Measurements from ENCODE around the gene CCDC116. TPM values are rescaled to one million over a fixed set of nuclear protein-coding genes. Genes with fewer than 3 reads are reported as not detected.

Gene CCDC116
- total and polyA plus RNA-seq, 2 donors: 0.37 to 0.53 TPM

- Histone ChIP-seq H3K27ac (ENCODE audit: low read depth) (no peak overlapping the region), H3K4me3 (ENCODE audit: low read depth, low read length) (no peak overlapping the region), H3K4me1 (ENCODE audit: insufficient read depth) (no peaks in the 10 kb centered on the region), H3K36me3 (ENCODE audit: insufficient read depth) (no peaks in the 10 kb centered on the region)
- DNase-seq (ENCODE audit: extremely low spot score): no peak
- WGBS: 95% methylated on average over 21 of the region's 21 CpGs
These were observed 48.4 kb downstream of the CCDC116 start for GRCh38 chr22:21680830-21681565.

- no peak overlapping the region for H3K4me3 ChIP-seq (ENCODE audit: low read depth, low read length)
- 85% methylated on average over 24 of the region's 24 CpGs for WGBS
- no peaks in the 10 kb centered on the region for H3K4me1 ChIP-seq (ENCODE audit: insufficient read depth)
- H3K27ac ChIP-seq (ENCODE audit: low read depth): no peak overlapping the region
- no peak for DNase-seq (ENCODE audit: extremely low spot score)
- H3K36me3 ChIP-seq (ENCODE audit: insufficient read depth): no peaks in the 10 kb centered on the region
These were observed 49.2 kb downstream of the CCDC116 start for GRCh38 chr22:21681566-21682370.

DNA sequence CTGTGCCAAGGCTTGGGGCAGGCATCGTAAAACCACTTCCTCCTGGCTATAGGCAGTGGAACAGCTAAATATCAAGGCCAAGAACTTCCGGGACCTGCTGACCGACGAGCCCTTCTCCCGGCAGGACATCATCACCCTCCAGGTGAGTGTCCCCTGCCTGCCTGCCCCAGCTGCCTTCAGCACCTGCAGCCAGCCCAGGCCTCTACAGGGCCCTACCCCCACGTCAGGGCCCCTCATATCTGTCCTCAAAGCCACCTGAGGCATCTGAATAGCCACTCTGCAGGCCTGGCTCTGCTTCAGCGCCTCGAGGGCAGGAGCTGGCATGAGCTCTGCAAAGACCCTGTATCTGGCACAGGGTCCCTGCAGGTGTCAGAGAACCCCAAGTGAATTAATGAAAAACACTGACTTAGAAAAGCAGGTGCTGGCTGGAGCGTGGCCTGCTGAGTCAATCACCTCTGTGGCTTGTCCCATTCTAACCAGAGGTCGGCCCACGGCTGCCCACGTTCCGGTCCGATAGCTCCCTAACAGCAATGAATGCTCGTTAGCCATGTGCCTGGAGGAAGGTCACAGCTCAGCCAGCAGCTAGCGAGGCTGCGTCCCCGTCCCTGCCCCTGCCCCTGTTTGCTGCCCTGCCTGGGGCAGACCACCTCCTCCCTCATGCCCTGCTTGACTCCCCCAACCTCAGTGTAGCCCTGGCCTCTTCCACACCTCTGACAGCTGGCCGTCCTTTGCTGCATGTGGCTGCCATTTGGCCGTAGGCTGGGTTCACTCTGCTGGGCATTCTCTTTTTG is 50.0 kb downstream of the CCDC116 start:
- no peaks in the 10 kb centered on the region for H3K4me1 ChIP-seq (ENCODE audit: insufficient read depth)
- H3K27ac ChIP-seq (ENCODE audit: low read depth): no peak overlapping the region
- 92% methylated on average over 20 of the region's 20 CpGs for WGBS
- DNase-seq (ENCODE audit: extremely low spot score): no peak
- H3K4me3 ChIP-seq (ENCODE audit: low read depth, low read length): no peak overlapping the region
- no peaks in the 10 kb centered on the region for H3K36me3 ChIP-seq (ENCODE audit: insufficient read depth)

DNA sequence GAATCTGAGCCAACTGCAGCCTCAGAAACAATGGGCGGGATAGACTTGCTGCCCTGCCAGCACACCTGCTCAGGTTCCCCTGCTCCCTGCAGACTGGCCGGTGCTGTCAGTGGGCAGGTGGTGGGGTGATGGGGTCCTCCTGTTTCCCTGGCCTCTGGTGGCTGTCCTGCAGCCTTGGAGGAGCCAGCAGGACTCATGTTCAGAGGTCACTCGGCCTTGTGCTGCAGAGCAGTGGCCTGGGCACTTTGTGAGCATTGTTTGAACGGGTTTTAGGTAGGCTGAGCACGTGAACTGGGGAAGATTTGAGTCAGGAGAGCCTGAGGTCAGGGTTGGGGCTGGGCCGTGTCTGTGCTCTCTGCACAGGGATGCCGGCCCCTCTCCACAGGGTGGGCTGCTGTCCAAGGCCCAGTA is 50.8 kb downstream of the CCDC116 start:
- no peak overlapping the region for H3K27ac ChIP-seq (ENCODE audit: low read depth)
- H3K36me3 ChIP-seq (ENCODE audit: insufficient read depth): no peaks in the 10 kb centered on the region
- 87% methylated on average over 7 of the region's 7 CpGs for WGBS
- H3K4me1 ChIP-seq (ENCODE audit: insufficient read depth): no peaks in the 10 kb centered on the region
- DNase-seq (ENCODE audit: extremely low spot score): no peak
- H3K4me3 ChIP-seq (ENCODE audit: low read depth, low read length): no peak overlapping the region

- DNase-seq (ENCODE audit: extremely low spot score): no peak
- WGBS: 93% methylated on average over 19 of the region's 19 CpGs
- Histone ChIP-seq H3K4me1 (ENCODE audit: insufficient read depth) (no peaks in the 10 kb centered on the region), H3K36me3 (ENCODE audit: insufficient read depth) (no peaks in the 10 kb centered on the region), H3K4me3 (ENCODE audit: low read depth, low read length) (no peak overlapping the region), H3K27ac (ENCODE audit: low read depth) (no peak overlapping the region)
These were observed 52.1 kb downstream of the CCDC116 start for GRCh38 chr22:21684492-21685163.

DNA sequence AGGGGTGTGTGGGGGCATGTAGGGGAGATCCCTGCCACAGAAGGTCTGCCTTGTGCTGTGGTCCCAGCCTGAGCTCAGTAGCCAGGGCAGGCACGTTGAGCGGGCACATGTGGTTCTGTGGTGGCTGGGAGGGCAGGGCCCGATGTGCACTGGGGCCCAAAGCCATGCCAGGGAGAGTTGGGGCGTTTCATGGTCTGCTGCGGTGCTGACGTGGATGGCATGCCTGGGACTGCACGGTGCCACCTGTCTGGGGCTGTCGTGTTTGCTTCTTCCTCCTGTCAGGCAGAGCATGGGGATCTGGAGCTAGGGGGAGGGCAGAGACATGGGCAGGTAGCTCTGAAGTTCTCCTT is 52.6 kb downstream of the CCDC116 start:
- H3K4me3 ChIP-seq (ENCODE audit: low read depth, low read length): no peak overlapping the region
- no peak for DNase-seq (ENCODE audit: extremely low spot score)
- H3K27ac ChIP-seq (ENCODE audit: low read depth): no peak overlapping the region
- no peaks in the 10 kb centered on the region for H3K36me3 ChIP-seq (ENCODE audit: insufficient read depth)
- no peaks in the 10 kb centered on the region for H3K4me1 ChIP-seq (ENCODE audit: insufficient read depth)
- WGBS: 81% methylated on average over 8 of the region's 8 CpGs

GRCh38 chr22:21686193-21686608 is 53.6 kb downstream of the CCDC116 start:
- H3K4me1 ChIP-seq (ENCODE audit: insufficient read depth): no peaks in the 10 kb centered on the region
- H3K4me3 ChIP-seq (ENCODE audit: low read depth, low read length): no peak overlapping the region
- 94% methylated on average over 8 of the region's 8 CpGs for WGBS
- H3K27ac ChIP-seq (ENCODE audit: low read depth): no peak overlapping the region
- DNase-seq (ENCODE audit: extremely low spot score): no peak
- H3K36me3 ChIP-seq (ENCODE audit: insufficient read depth): no peaks in the 10 kb centered on the region

Small RNAs within 50 kb of the gene (small RNA-seq; reads per million reads assigned to genes)
- gene MIR301B: 6.4 reads per million, percentile 92 among the genes with 10 or more reads in this experiment

Other genes with a start within 250 kb of the CCDC116 start
- gene RIMBP3B, start 249.0 kb upstream of the CCDC116 start, total RNA-seq: 0.11 TPM
- gene RIMBP3B, start 249.0 kb upstream of the CCDC116 start, polyA plus RNA-seq: 0.05 TPM
- gene HIC2, start 215.4 kb upstream of the CCDC116 start, total RNA-seq: 5.0 TPM
- 2.0 TPM for gene HIC2, start 215.4 kb upstream of the CCDC116 start, polyA plus RNA-seq
- 0.85 TPM for gene TMEM191C, start 165.4 kb upstream of the CCDC116 start, total RNA-seq
- gene TMEM191C, start 165.4 kb upstream of the CCDC116 start, polyA plus RNA-seq: 0.80 TPM
- gene RIMBP3C, start 81.3 kb upstream of the CCDC116 start, total RNA-seq: 0.26 TPM
- not detected for gene RIMBP3C, start 81.3 kb upstream of the CCDC116 start, polyA plus RNA-seq
- 32.4 TPM for gene UBE2L3, start 65.0 kb upstream of the CCDC116 start, total RNA-seq
- 55.6 TPM for gene UBE2L3, start 65.0 kb upstream of the CCDC116 start, polyA plus RNA-seq
- 3.7 TPM for gene YDJC, start 2.7 kb upstream of the CCDC116 start, total RNA-seq
- gene YDJC, start 2.7 kb upstream of the CCDC116 start, polyA plus RNA-seq: 26.4 TPM
- gene SDF2L1, start 9.5 kb downstream of the CCDC116 start, total RNA-seq: 5.1 TPM
- 58.0 TPM for gene SDF2L1, start 9.5 kb downstream of the CCDC116 start, polyA plus RNA-seq
- 26.8 TPM for gene PPIL2, start 33.3 kb downstream of the CCDC116 start, total RNA-seq
- 26.3 TPM for gene PPIL2, start 33.3 kb downstream of the CCDC116 start, polyA plus RNA-seq
- 7.0 TPM for gene YPEL1, start 103.0 kb downstream of the CCDC116 start, total RNA-seq
- 5.5 TPM for gene YPEL1, start 103.0 kb downstream of the CCDC116 start, polyA plus RNA-seq
- gene MAPK1, start 234.9 kb downstream of the CCDC116 start, total RNA-seq: 72.9 TPM
- 39.2 TPM for gene MAPK1, start 234.9 kb downstream of the CCDC116 start, polyA plus RNA-seq